H9 (cell line): ENCODE measurements around the gene ZMYND8. TPM values are rescaled to one million over a fixed set of nuclear protein-coding genes. Genes with fewer than 3 reads are reported as not detected.

Experiments used
- DNase-seq: peaks from one replicate; pipeline ENCODE4 v3.0.0-alpha.2; 2017
- H2AFZ ChIP-seq: one replicate; pipeline ENCODE4 v1.6.1; 2013; ENCODE audit warnings: mild to moderate bottlenecking, low read length, control low read depth, moderate library complexity
- H2AK5ac ChIP-seq: 2 replicates; pipeline ENCODE4 v1.6.1; 2013; ENCODE audit warnings: low read length, control low read depth, mixed read lengths; ENCODE audit not compliant: insufficient read length
- H2BK120ac ChIP-seq: one replicate; pipeline ENCODE4 v1.6.1; 2013; ENCODE audit warnings: low read depth, mild to moderate bottlenecking, low read length, control low read depth, inconsistent platforms; ENCODE audit not compliant: poor library complexity, severe bottlenecking
- H2BK12ac ChIP-seq: 2 replicates; pipeline ENCODE4 v1.6.1; 2013; ENCODE audit warnings: low read length, control low read depth, mixed read lengths, low read depth; ENCODE audit not compliant: insufficient read length
- H2BK15ac ChIP-seq: 2 replicates; pipeline ENCODE4 v1.6.1; 2013; ENCODE audit warnings: low read depth, low read length, control low read depth
- H2BK20ac ChIP-seq: one replicate; pipeline ENCODE4 v1.6.1; 2013; ENCODE audit warnings: low read depth, mild to moderate bottlenecking, low read length, control low read depth, inconsistent platforms; ENCODE audit not compliant: poor library complexity, severe bottlenecking
- H2BK5ac ChIP-seq: 2 replicates; pipeline ENCODE4 v1.6.1; 2013; ENCODE audit warnings: low read length, control low read depth, mixed read lengths; ENCODE audit not compliant: insufficient read length
- H3K14ac ChIP-seq: 2 replicates; pipeline ENCODE4 v1.6.1; 2013; ENCODE audit warnings: low read length, control low read depth; ENCODE audit not compliant: insufficient read depth
- H3K18ac ChIP-seq: 2 replicates; pipeline ENCODE4 v1.6.1; 2013; ENCODE audit warnings: low read depth, mild to moderate bottlenecking, mixed read lengths, low read length, control low read depth; ENCODE audit not compliant: insufficient read length
- H3K23ac ChIP-seq: 2 replicates; pipeline ENCODE4 v1.6.1; 2013; ENCODE audit warnings: low read length, control low read depth, mixed read lengths, low read depth; ENCODE audit not compliant: insufficient read length
- H3K23me2 ChIP-seq: 2 replicates; pipeline ENCODE4 v1.6.1; 2013; ENCODE audit warnings: low read depth, mild to moderate bottlenecking, mixed read lengths, low read length, control low read depth; ENCODE audit not compliant: insufficient read length, poor library complexity, severe bottlenecking
- H3K27ac ChIP-seq: 2 replicates; pipeline ENCODE4 v1.5.1; 2013; ENCODE audit warnings: low read length, control low read depth, mixed read lengths, low read depth; ENCODE audit not compliant: insufficient read length
- H3K27me3 ChIP-seq: 2 replicates; pipeline ENCODE4 v1.6.1; 2013; ENCODE audit warnings: low read length, control low read depth, inconsistent platforms; ENCODE audit not compliant: insufficient read depth
- H3K4ac ChIP-seq: 2 replicates; pipeline ENCODE4 v1.6.1; 2013; ENCODE audit warnings: low read depth, mild to moderate bottlenecking, control low read depth, inconsistent platforms, low read length, moderate library complexity
- H3K4me1 ChIP-seq: 2 replicates; pipeline ENCODE4 v1.6.1; 2013; ENCODE audit warnings: low read length, control low read depth, inconsistent platforms; ENCODE audit not compliant: insufficient read depth
- H3K4me2 ChIP-seq: 2 replicates; pipeline ENCODE4 v1.6.1; 2013; ENCODE audit warnings: low read length, control low read depth, mixed read lengths; ENCODE audit not compliant: insufficient read length, insufficient read depth
- H3K56ac ChIP-seq: 2 replicates; pipeline ENCODE4 v1.6.1; 2013; ENCODE audit warnings: low read depth, mild to moderate bottlenecking, mixed read lengths, low read length, control low read depth; ENCODE audit not compliant: insufficient read length
- H3K79me1 ChIP-seq: 2 replicates; pipeline ENCODE4 v1.6.1; 2013; ENCODE audit warnings: low read depth, mild to moderate bottlenecking, moderate library complexity, low read length, control low read depth, inconsistent platforms; ENCODE audit not compliant: insufficient read depth, poor library complexity, severe bottlenecking
- H3K79me2 ChIP-seq: 2 replicates; pipeline ENCODE4 v1.6.1; 2013; ENCODE audit warnings: low read length, control low read depth, inconsistent platforms; ENCODE audit not compliant: insufficient read depth
- H3K9ac ChIP-seq: 2 replicates; pipeline ENCODE4 v1.6.1; 2013; ENCODE audit warnings: low read length, control low read depth, mixed read lengths; ENCODE audit not compliant: insufficient read length; ENCODE audit errors: extremely low read depth
- H3K9me3 ChIP-seq: one replicate; pipeline ENCODE4 v1.6.1; 2013; ENCODE audit warnings: low read depth, low read length, inconsistent platforms; ENCODE audit not compliant: control insufficient read depth
- H3T11ph ChIP-seq: one replicate; pipeline ENCODE4 v1.6.1; 2013; ENCODE audit warnings: mild to moderate bottlenecking, low read length, control low read depth, inconsistent platforms
- H4K20me1 ChIP-seq: one replicate; pipeline ENCODE4 v1.6.1; 2013; ENCODE audit not compliant: control insufficient read depth, insufficient read length, insufficient read depth
- H4K5ac ChIP-seq: 2 replicates; pipeline ENCODE4 v1.6.1; 2013; ENCODE audit warnings: low read depth, mild to moderate bottlenecking, mixed read lengths, low read length, control low read depth; ENCODE audit not compliant: insufficient read length
- H4K8ac ChIP-seq: replicated peaks from 2 replicates; pipeline ENCODE4 v1.6.1; 2013; ENCODE audit warnings: low read length, control low read depth, mixed read lengths, low read depth; ENCODE audit not compliant: insufficient read length
- H4K91ac ChIP-seq: 2 replicates; pipeline ENCODE4 v1.6.1; 2013; ENCODE audit warnings: low read depth, mild to moderate bottlenecking, moderate library complexity, mixed read lengths, low read length, control low read depth; ENCODE audit not compliant: insufficient read length
- H3K27ac Mint-ChIP-seq, 3 experiments: 2 replicates in 2 of 3; 3 replicates in 1 of 3; pipeline ENCODE4 v1.8.0; 2020 to 2021; ENCODE audit warnings: mixed read lengths in 3 of 3, mild to moderate bottlenecking in 1 of 3, moderate library complexity in 1 of 3
- H3K27me3 Mint-ChIP-seq: 2 replicates; pipeline ENCODE4 v1.8.0; 2021; ENCODE audit warnings: low read depth, mild to moderate bottlenecking, moderate library complexity, mixed read lengths
- H3K36me3 Mint-ChIP-seq, 3 experiments: 2 replicates in 2 of 3; 3 replicates in 1 of 3; pipeline ENCODE4 v1.8.0; 2020 to 2021; ENCODE audit warnings: low read depth in 3 of 3, mixed read lengths in 3 of 3; ENCODE audit not compliant: insufficient read depth in 1 of 3
- H3K4me1 Mint-ChIP-seq, 2 experiments: 2 replicates each; pipeline ENCODE4 v1.8.0; 2020; ENCODE audit warnings: mixed read lengths in 2 of 2
- H3K4me3 Mint-ChIP-seq, 2 experiments: 2 replicates in 1 of 2; 3 replicates in 1 of 2; pipeline ENCODE4 v1.8.0; 2020 to 2021; ENCODE audit warnings: mild to moderate bottlenecking in 2 of 2, mixed read lengths in 2 of 2, moderate library complexity in 1 of 2
- H3K9me3 Mint-ChIP-seq, 2 experiments: 2 replicates in 1 of 2; 3 replicates in 1 of 2; pipeline ENCODE4 v1.8.0; 2020; ENCODE audit warnings: mild to moderate bottlenecking in 2 of 2, mixed read lengths in 2 of 2, moderate library complexity in 1 of 2
- WGBS: extraction: QIAGEN DNeasy Blood & Tissue Kit; methylation state at CpG from one replicate; pipeline ENCODE4 v1.1.7; 2013; ENCODE audit warnings: missing lambda C conversion rate, low lambda C conversion rate, mixed read lengths; ENCODE audit not compliant: insufficient read length; ENCODE audit errors: extremely low coverage; 5-methylcytosine and 5-hydroxymethylcytosine counted together
- total RNA-seq: library from RNA; stranded (reverse); gene quantifications from 2 replicates; pipeline ENCODE4 v1.2.1, GENCODE V29; 2021
- TF ChIP-seq, protein P1 (sequence below): fragments of 200-600 bp; sonication (generic); conservative IDR thresholded peaks from 3 replicates; pipeline ENCODE4 v1.8.0; 2021; ENCODE audit warnings: antibody characterized with exemption, mild to moderate bottlenecking

ZMYND8 gene
- total RNA-seq, 1 experiment from 2014 or later: 158 TPM

GRCh38 chr20:47330933-47331708 is 25.4 kb downstream of the ZMYND8 start:
- Histone ChIP-seq H4K5ac (no peak overlapping the region), H3T11ph (no peak overlapping the region), H4K20me1 (no peaks in the 10 kb centered on the region), H2BK15ac (no peak overlapping the region), H3K27me3 (no peaks in the 10 kb centered on the region), H2BK120ac (no peak overlapping the region), H3K14ac (no peak overlapping the region), H3K79me1 (peaks cover 3% of the 10 kb centered on the region), H3K27ac (peak overlapping the region; percentile 10), H3K9me3 (no peaks in the 10 kb centered on the region), H2BK20ac (no peak overlapping the region), H2AK5ac (no peak overlapping the region), H3K79me2 (peaks cover 75% of the 10 kb centered on the region; the same call in 1 of the 2 replicates), H3K4me2 (no peak overlapping the region), H3K18ac (no peak overlapping the region), H2BK5ac (no peak overlapping the region), H3K23ac (no peak overlapping the region), H4K91ac (no peak overlapping the region), H4K8ac (no peak overlapping the region), H3K23me2 (no peaks in the 10 kb centered on the region), H3K9ac (no peak overlapping the region), H2AFZ (no peak overlapping the region), H3K4ac (no peak overlapping the region), H3K56ac (no peak overlapping the region), H3K4me1 (peaks cover 24% of the 10 kb centered on the region), H2BK12ac (no peak overlapping the region)
- H3K36me3 Mint-ChIP-seq: peaks cover 15 to 52% (median 45%) of the 10 kb centered on the region in 3 experiments; a peak in 6 of 7 replicates
- H3K27ac Mint-ChIP-seq: peak overlapping the region; percentile 56 to 85 (median 78)
- no peaks in the 10 kb centered on the region for H3K9me3 Mint-ChIP-seq
- no peak for DNase-seq
- H3K4me1 Mint-ChIP-seq: peaks cover 51 to 57% of the 10 kb centered on the region in 2 experiments
- no peaks in the 10 kb centered on the region for H3K27me3 Mint-ChIP-seq
- H3K4me3 Mint-ChIP-seq: no peak overlapping the region
- WGBS: no CpG with 5 or more reads among the region's 10 CpGs
- TF ChIP-seq, protein P1, sequence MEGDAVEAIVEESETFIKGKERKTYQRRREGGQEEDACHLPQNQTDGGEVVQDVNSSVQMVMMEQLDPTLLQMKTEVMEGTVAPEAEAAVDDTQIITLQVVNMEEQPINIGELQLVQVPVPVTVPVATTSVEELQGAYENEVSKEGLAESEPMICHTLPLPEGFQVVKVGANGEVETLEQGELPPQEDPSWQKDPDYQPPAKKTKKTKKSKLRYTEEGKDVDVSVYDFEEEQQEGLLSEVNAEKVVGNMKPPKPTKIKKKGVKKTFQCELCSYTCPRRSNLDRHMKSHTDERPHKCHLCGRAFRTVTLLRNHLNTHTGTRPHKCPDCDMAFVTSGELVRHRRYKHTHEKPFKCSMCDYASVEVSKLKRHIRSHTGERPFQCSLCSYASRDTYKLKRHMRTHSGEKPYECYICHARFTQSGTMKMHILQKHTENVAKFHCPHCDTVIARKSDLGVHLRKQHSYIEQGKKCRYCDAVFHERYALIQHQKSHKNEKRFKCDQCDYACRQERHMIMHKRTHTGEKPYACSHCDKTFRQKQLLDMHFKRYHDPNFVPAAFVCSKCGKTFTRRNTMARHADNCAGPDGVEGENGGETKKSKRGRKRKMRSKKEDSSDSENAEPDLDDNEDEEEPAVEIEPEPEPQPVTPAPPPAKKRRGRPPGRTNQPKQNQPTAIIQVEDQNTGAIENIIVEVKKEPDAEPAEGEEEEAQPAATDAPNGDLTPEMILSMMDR: no peak
